Retinal pigment epithelial cell (primary cell): ENCODE measurements around the gene ALDOB.

ENCODE experiments used
- DNase-seq: peaks from one replicate; pipeline ENCODE4 v3.0.0-alpha.2; 2010; ENCODE audit warnings: low read depth
- H3K4me3 ChIP-seq: 2 replicates; pipeline ENCODE4 v1.5.1; 2011; ENCODE audit warnings: mild to moderate bottlenecking, low read length, control low read depth, moderate library complexity
- CTCF ChIP-seq: conservative IDR thresholded peaks from 2 replicates; pipeline ENCODE4 v1.5.1; 2011; ENCODE audit warnings: low read depth, low read length, control low read depth, inconsistent platforms

The ALDOB gene

GRCh38 chr9:101435601-101436079 lies at the start of gene ALDOB:
Gene ALDOB (minus strand): TSS chr9:101435774. CDS start chr9:101430887, 4,887 bp downstream.
- TF ChIP-seq CTCF: no peak

GRCh38 chr9:101484046-101484445 lies 48.5 kb upstream of the ALDOB start:
- no peak for TF ChIP-seq CTCF
- H3K4me3 ChIP-seq: no peak overlapping the region

More at GRCh38 chr9:101435601-101436079, at the start of gene ALDOB:
- no peak for DNase-seq
- no peak within 1 kb of the TSS for H3K4me3 ChIP-seq

GRCh38 chr9:101481261-101481660 lies 45.7 kb upstream of the ALDOB start:
- TF ChIP-seq CTCF: no peak
- no peak overlapping the region for H3K4me3 ChIP-seq
- no peak for DNase-seq

More at GRCh38 chr9:101484046-101484445, 48.5 kb upstream of the ALDOB start:
- DNase-seq: no peak

- no peak overlapping the region for H3K4me3 ChIP-seq
- no peak for TF ChIP-seq CTCF
- DNase-seq: no peak
Measured at GRCh38 chr9:101480386-101480785, 44.8 kb upstream of the ALDOB start.

- DNase-seq: no peak
- H3K4me3 ChIP-seq: no peak overlapping the region
- TF ChIP-seq CTCF: no peak
Measured at GRCh38 chr9:101479338-101480030, 43.9 kb upstream of the ALDOB start.

- TF ChIP-seq CTCF: no peak
- H3K4me3 ChIP-seq: no peak overlapping the region
- no peak for DNase-seq
Measured at GRCh38 chr9:101478906-101479305, 43.3 kb upstream of the ALDOB start.

GRCh38 chr9:101478444-101478843 lies 42.9 kb upstream of the ALDOB start:
- TF ChIP-seq CTCF: no peak
- no peak for DNase-seq
- H3K4me3 ChIP-seq: no peak overlapping the region
